ENCODE data around the gene PLEKHG4B. TPM values are rescaled to one million over a fixed set of nuclear protein-coding genes. Genes with fewer than 3 reads are reported as not detected.
"Not testable (repeated sequence)": the region's sequence is repeated elsewhere in the genome, so short reads cannot be mapped to it uniquely, and the experiment has no call there.

The PLEKHG4B gene
- total RNA-seq, 1 donor from 2014 or later = 0.03 TPM

DNA sequence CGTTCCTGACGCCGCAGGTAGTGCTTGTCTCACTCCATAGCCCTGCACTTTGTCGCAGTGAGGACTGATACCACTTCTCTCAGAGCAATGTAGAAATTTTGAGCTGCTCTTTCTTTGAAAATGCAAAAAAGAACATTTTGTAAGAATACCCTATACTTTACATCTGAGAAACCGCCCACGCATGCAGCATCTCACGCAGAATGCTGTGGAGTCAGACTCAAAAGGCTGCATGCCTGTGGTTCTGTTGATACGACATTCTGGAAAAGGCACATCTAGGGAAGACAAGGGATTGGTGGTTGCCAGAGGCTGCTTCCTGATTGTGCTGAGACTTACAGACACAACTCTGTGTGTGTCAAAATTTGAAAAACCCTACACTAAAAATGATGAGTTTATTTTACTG is 146.0 kb downstream of the PLEKHG4B start:
- DNase-seq (ENCODE audit: low spot score); intact Hi-C loops (cut with DNase I): not testable (repeated sequence)

Other genes starting within 250 kb of the PLEKHG4B start
- gene LRRC14B, start 99.3 kb downstream of the PLEKHG4B start, total RNA-seq = 8.5 TPM
- gene CCDC127, start 126.0 kb downstream of the PLEKHG4B start, total RNA-seq = 9.6 TPM
- gene SDHA, start 126.2 kb downstream of the PLEKHG4B start, total RNA-seq = 580 TPM
- gene PDCD6, start 179.5 kb downstream of the PLEKHG4B start, total RNA-seq = 39.6 TPM
- gene AHRR, start 229.5 kb downstream of the PLEKHG4B start, total RNA-seq = 0.73 TPM